H1 (cell line): Measurements from ENCODE around the gene NR0B2. TPM values are rescaled to one million over a fixed set of nuclear protein-coding genes. Genes with fewer than 3 reads are reported as not detected.

ENCODE experiments used
- CTCF ChIA-PET: fragments of 300-600 bp; sonication (Branson Sonifier 250); formaldehyde crosslinking; loops from one replicate; lab custom pipeline; 2021; ENCODE audit not compliant: partially characterized antibody; lab: Charles Lee
- POLR2A ChIA-PET: fragments of 300-600 bp; sonication (Branson Sonifier 250); formaldehyde crosslinking; loops from one replicate; lab custom pipeline; 2021; ENCODE audit warnings: inconsistent platforms; ENCODE audit not compliant: partially characterized antibody; lab: Charles Lee
- DNase-seq, 2 experiments: peaks; one replicate each; pipeline versions ENCODE4 v3.0.0 to v3.0.0-alpha.2; 2010 to 2022; ENCODE audit warnings: low spot score in 2 of 2, low read depth in 1 of 2, mixed read lengths in 1 of 2
- FAIRE-seq: peaks from 2 replicates; lab custom pipeline; 2011; peaks lifted over from hg19 to GRCh38; lab: Jason Lieb, UNC
- H2AFZ ChIP-seq: 2 replicates; pipeline ENCODE4 v1.8.1; 2012; ENCODE audit warnings: low read length, inconsistent platforms
- H2AK5ac ChIP-seq: 2 replicates; pipeline ENCODE4 v1.6.1; 2013; ENCODE audit warnings: low read depth, low read length
- H2BK120ac ChIP-seq: replicated peaks from 2 replicates; pipeline ENCODE3; 2013; ENCODE audit warnings: low read depth, low read length, inconsistent platforms
- H2BK12ac ChIP-seq: 2 replicates; pipeline ENCODE4 v1.6.1; 2013; ENCODE audit warnings: low read depth, low read length
- H2BK15ac ChIP-seq: 2 replicates; pipeline ENCODE4 v1.6.1; 2013; ENCODE audit warnings: low read length
- H2BK20ac ChIP-seq: 2 replicates; pipeline ENCODE4 v1.6.1; 2013; ENCODE audit warnings: low read length
- H2BK5ac ChIP-seq: 2 replicates; pipeline ENCODE4 v1.6.1; 2013; ENCODE audit warnings: low read depth, low read length
- H3K14ac ChIP-seq: 2 replicates; pipeline ENCODE4 v1.6.1; 2013; ENCODE audit warnings: inconsistent platforms; ENCODE audit not compliant: insufficient read length
- H3K18ac ChIP-seq: 2 replicates; pipeline ENCODE4 v1.6.1; 2013; ENCODE audit warnings: low read length; ENCODE audit errors: extremely low read depth
- H3K23ac ChIP-seq: 2 replicates; pipeline ENCODE4 v1.6.1; 2013; ENCODE audit warnings: inconsistent platforms; ENCODE audit not compliant: insufficient read length
- H3K23me2 ChIP-seq: 2 replicates; pipeline ENCODE4 v1.6.1; 2013; ENCODE audit warnings: low read depth, low read length
- H3K27ac ChIP-seq: 2 replicates; pipeline ENCODE4 v1.6.1; 2011; ENCODE audit warnings: low read depth, low read length, inconsistent platforms
- H3K27me3 ChIP-seq, 4 experiments: replicated peaks in 1 of 4; 1 replicate in 1 of 4; 2 replicates in 3 of 4; pipeline versions ENCODE4 v1.6.1 to v1.8.1; 2011 to 2013; ENCODE audit warnings: low read length in 3 of 4, mild to moderate bottlenecking in 3 of 4, inconsistent platforms in 2 of 4, mixed read lengths in 2 of 4, moderate library complexity in 1 of 4; ENCODE audit not compliant: control insufficient read depth in 3 of 4, insufficient read depth in 3 of 4; ENCODE audit errors: extremely low read depth in 1 of 4
- H3K36me3 ChIP-seq, 4 experiments: 2 replicates each; pipeline versions ENCODE4 v1.6.1 to v1.8.1; 2011 to 2013; ENCODE audit warnings: mild to moderate bottlenecking in 4 of 4, low read length in 3 of 4, moderate library complexity in 2 of 4, control low read depth in 1 of 4, inconsistent platforms in 1 of 4; ENCODE audit not compliant: insufficient read depth in 4 of 4, control insufficient read depth in 2 of 4
- H3K4ac ChIP-seq: replicated peaks from 2 replicates; pipeline ENCODE3; 2013; ENCODE audit warnings: low read length, low read depth, mixed read lengths, inconsistent platforms; ENCODE audit not compliant: insufficient read length
- H3K4me1 ChIP-seq, 4 experiments: replicated peaks in 1 of 4; 1 replicate in 1 of 4; 2 replicates in 3 of 4; pipeline versions ENCODE4 v1.6.1 to v1.8.1; 2011 to 2013; ENCODE audit warnings: low read length in 3 of 4, inconsistent platforms in 2 of 4, mixed read lengths in 1 of 4; ENCODE audit not compliant: insufficient read depth in 4 of 4, control insufficient read depth in 3 of 4
- H3K4me2 ChIP-seq, 2 experiments: 2 replicates each; pipeline versions ENCODE4 v1.6.1 to v1.8.1; 2011 to 2013; ENCODE audit warnings: low read depth in 2 of 2, low read length in 2 of 2, control low read depth in 1 of 2, inconsistent platforms in 1 of 2, mild to moderate bottlenecking in 1 of 2; ENCODE audit not compliant: insufficient read depth in 1 of 2
- H3K4me3 ChIP-seq, 4 experiments: fragments of 200-600, 300-600 bp in 1 of 4; sonication (generic), shearing (Covaris generic), sonication (Bioruptor Twin) in 1 of 4; 2 replicates each; pipeline versions ENCODE4 v1.5.1 to v1.8.1; 2011 to 2016; ENCODE audit warnings: low read length in 4 of 4, low read depth in 3 of 4, control low read depth in 2 of 4, inconsistent platforms in 2 of 4, mild to moderate bottlenecking in 2 of 4, mixed read lengths in 1 of 4, moderate library complexity in 1 of 4; ENCODE audit not compliant: insufficient read depth in 2 of 4; ENCODE audit errors: extremely low read depth in 1 of 4
- H3K56ac ChIP-seq: replicated peaks from 2 replicates; pipeline ENCODE3; 2013; ENCODE audit warnings: low read depth, mild to moderate bottlenecking, mixed read lengths, low read length, inconsistent platforms; ENCODE audit not compliant: insufficient read length
- H3K79me1 ChIP-seq: 2 replicates; pipeline ENCODE4 v1.6.1; 2013; ENCODE audit warnings: low read depth, low read length, control low read depth
- H3K79me2 ChIP-seq, 2 experiments: 2 replicates each; pipeline versions ENCODE4 v1.6.1 to v1.8.1; 2012 to 2013; ENCODE audit warnings: low read length in 2 of 2, mild to moderate bottlenecking in 2 of 2, inconsistent platforms in 1 of 2; ENCODE audit not compliant: insufficient read depth in 2 of 2, control insufficient read depth in 1 of 2
- H3K9ac ChIP-seq, 4 experiments: replicated peaks in 1 of 4; 1 replicate in 1 of 4; 2 replicates in 3 of 4; pipeline versions ENCODE4 v1.6.1 to v1.8.1; 2011 to 2013; ENCODE audit warnings: low read depth in 3 of 4, low read length in 3 of 4, control low read depth in 2 of 4, mild to moderate bottlenecking in 2 of 4, moderate library complexity in 2 of 4, inconsistent platforms in 1 of 4; ENCODE audit errors: extremely low read depth in 1 of 4
- H3K9me3 ChIP-seq, 2 experiments: 2 replicates each; pipeline versions ENCODE4 v1.6.1 to v1.8.1; 2012 to 2013; ENCODE audit warnings: mild to moderate bottlenecking in 2 of 2, moderate library complexity in 2 of 2, control low read depth in 1 of 2, inconsistent platforms in 1 of 2, low read depth in 1 of 2, low read length in 1 of 2, mixed read lengths in 1 of 2; ENCODE audit not compliant: insufficient read depth in 2 of 2
- H4K20me1 ChIP-seq, 2 experiments: replicated peaks in 1 of 2; 2 replicates each; pipeline versions ENCODE3 to v1.8.1; 2011 to 2013; ENCODE audit warnings: inconsistent platforms in 2 of 2, low read length in 2 of 2, mild to moderate bottlenecking in 1 of 2; ENCODE audit not compliant: insufficient read depth in 2 of 2, control insufficient read depth in 1 of 2
- H4K5ac ChIP-seq: 2 replicates; pipeline ENCODE4 v1.6.1; 2013; ENCODE audit warnings: low read length, low read depth, mixed read lengths, inconsistent platforms; ENCODE audit not compliant: insufficient read length
- H4K8ac ChIP-seq: 2 replicates; pipeline ENCODE4 v1.8.0; 2013; ENCODE audit warnings: mild to moderate bottlenecking, moderate library complexity, low read length, inconsistent platforms; ENCODE audit not compliant: insufficient read depth; ENCODE audit errors: extremely low read depth
- H4K91ac ChIP-seq: replicated peaks from 2 replicates; pipeline ENCODE3; 2013; ENCODE audit warnings: low read length, mixed read lengths, inconsistent platforms; ENCODE audit not compliant: insufficient read length
- CHD2 ChIP-seq: IDR thresholded peaks from 2 replicates; pipeline ENCODE4 v1.6.1; 2012; ENCODE audit warnings: low read length, improper control_type of control experiment
- CTBP2 ChIP-seq: IDR thresholded peaks from 2 replicates; pipeline ENCODE4 v1.7.0; 2011; ENCODE audit warnings: borderline replicate concordance, mild to moderate bottlenecking, moderate library complexity, mixed read lengths, low read length; ENCODE audit not compliant: insufficient read depth, insufficient read length
- EZH2 ChIP-seq: fragments of 200-600 bp; sonication (generic); IDR thresholded peaks from 2 replicates; pipeline ENCODE4 v1.7.1; 2012; ENCODE audit warnings: low read depth, mild to moderate bottlenecking, moderate library complexity, low read length, inconsistent platforms; ENCODE audit not compliant: severe bottlenecking
- GABPA ChIP-seq: IDR thresholded peaks from 2 replicates; pipeline ENCODE4 v1.6.1; 2011; ENCODE audit warnings: mild to moderate bottlenecking, low read length, moderate library complexity, borderline replicate concordance; ENCODE audit not compliant: insufficient read depth
- KDM5A ChIP-seq: fragments of 200-600 bp; IDR thresholded peaks from 2 replicates; pipeline ENCODE4 v1.7.1; 2012; ENCODE audit warnings: mild to moderate bottlenecking, low read length, inconsistent platforms, mixed read lengths
- NANOG ChIP-seq: IDR thresholded peaks from 2 replicates; pipeline ENCODE4 v1.6.1; 2011; ENCODE audit warnings: low read length, low read depth, mild to moderate bottlenecking, inconsistent platforms; ENCODE audit not compliant: insufficient read depth, poor library complexity, severe bottlenecking
- NRF1 ChIP-seq: IDR thresholded peaks from 2 replicates; pipeline ENCODE4 v1.6.1; 2011; ENCODE audit warnings: mild to moderate bottlenecking, low read depth, low read length, improper control_type of control experiment
- POLR2A ChIP-seq, 2 experiments: IDR thresholded peaks; 1 replicate in 1 of 2; 2 replicates in 1 of 2; pipeline ENCODE4 v1.6.1; 2011; ENCODE audit warnings: low read depth in 2 of 2, low read length in 2 of 2, mild to moderate bottlenecking in 2 of 2; ENCODE audit errors: control extremely low read depth in 1 of 2
- SP2 ChIP-seq: IDR thresholded peaks from 2 replicates; pipeline ENCODE4 v1.6.1; 2012; ENCODE audit warnings: mild to moderate bottlenecking, low read length, inconsistent platforms
- WGBS, 2 experiments: shearing (Covaris generic) in 1 of 2; methylation state at CpG; one replicate each; pipeline versions ENCODE4 v1.1.6 to v1.1.7; 2013 to 2015; ENCODE audit warnings: low lambda C conversion rate in 2 of 2, mixed read lengths in 2 of 2, inconsistent platforms in 1 of 2, low coverage in 1 of 2, missing lambda C conversion rate in 1 of 2; ENCODE audit not compliant: insufficient replicate concordance in 2 of 2, insufficient coverage in 1 of 2, insufficient read length in 1 of 2; ENCODE audit errors: extremely low coverage in 1 of 2, missing lambda C conversion rate in 1 of 2; 5-methylcytosine and 5-hydroxymethylcytosine counted together
- polyA plus RNA-seq, 7 experiments: library from polyadenylated mRNA; depleted of rRNA in 3 of 7; stranded (reverse) in 5 of 7; unstranded in 2 of 7; fragments of >200 nt in 5 of 7; fragments of 200-250 nt in 2 of 7; gene quantifications; 1 replicate in 5 of 7; 2 replicates in 1 of 7; 4 replicates in 1 of 7; pipeline versions ENCODE4 v1.2.1 to v1.2.3, GENCODE V29; 2011 to 2013; ENCODE audit warnings: missing spikeins in 2 of 7, mixed read lengths in 2 of 7
- total RNA-seq: library from RNA; stranded (reverse); fragmentation: NEBNext Ultra II Directional; extraction: Animal tissue kit (Norgen Biotek cat#: 25700); gene quantifications from 2 replicates; pipeline ENCODE4 v1.2.1, GENCODE V29; 2021

Gene NR0B2
- total and polyA plus RNA-seq, 2 of the 8 experiments (the other 6 are each of a cell fraction or from before 2014, with no cell fraction given), result not detected

DNA sequence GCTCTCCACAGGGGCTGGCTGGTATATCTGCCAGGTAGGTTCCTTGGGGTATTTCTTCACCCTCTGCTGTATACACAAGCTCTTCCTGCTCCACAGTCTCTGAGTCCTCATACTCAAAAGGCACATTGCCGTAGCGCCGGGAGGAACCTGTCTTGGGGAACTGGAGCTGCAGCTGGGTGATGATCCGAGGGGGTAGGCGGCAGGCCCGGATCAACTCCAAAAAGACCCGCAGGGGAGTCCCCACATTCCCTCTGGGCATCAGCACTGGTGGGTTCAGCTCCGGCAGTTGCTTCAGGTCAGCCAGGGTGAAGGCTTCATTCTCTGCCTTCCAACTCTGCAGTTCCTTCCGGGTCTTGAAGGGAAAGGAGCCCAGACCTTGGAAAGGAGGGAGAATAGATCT is 16.4 kb downstream of the NR0B2 start:
- no peak for TF ChIP-seq CHD2
- TF ChIP-seq SP2, result no peak
- TF ChIP-seq NANOG, result no peak
- no peak for TF ChIP-seq GABPA
- TF ChIP-seq CTBP2, result no peak
- no peak for TF ChIP-seq KDM5A
- no peak for TF ChIP-seq EZH2
- TF ChIP-seq POLR2A (IDR thresholded peaks at IDR 0.05; ENCODE audit: control extremely low read depth in 1 of 2, low read depth in 2 of 2, low read length in 2 of 2), result no peak
- TF ChIP-seq NRF1, result no peak
- Histone ChIP-seq H3K23me2 (peaks cover 8% of the 10 kb centered on the region), H3K4ac (no peak overlapping the region), H3K18ac (no peak overlapping the region), H4K8ac (no peak overlapping the region), H2BK5ac (no peak overlapping the region), H2BK12ac (no peak overlapping the region), H3K9ac (no peak overlapping the region), H3K79me1 (peaks cover 7% of the 10 kb centered on the region; the same call in 1 of the 2 replicates), H3K27ac (no peak overlapping the region), H4K20me1 (peaks cover 2 to 6% of the 10 kb centered on the region in 2 experiments), H3K14ac (no peak overlapping the region), H2AFZ (no peak overlapping the region), H3K23ac (no peak overlapping the region), H3K9me3 (no peaks in the 10 kb centered on the region), H3K4me2 (no peak overlapping the region), H3K4me3 (no peak overlapping the region), H4K5ac (no peak overlapping the region), H2AK5ac (no peak overlapping the region), H3K56ac (no peak overlapping the region), H2BK15ac (no peak overlapping the region), H3K79me2 (peaks cover 6 to 16% of the 10 kb centered on the region in 2 experiments), H2BK20ac (no peak overlapping the region), H3K27me3 (no peaks in the 10 kb centered on the region), H4K91ac (no peak overlapping the region), H3K4me1 (peaks cover 0 to 8% (median 3%) of the 10 kb centered on the region in 4 experiments; a peak in 3 of 7 replicates), H2BK120ac (no peak overlapping the region), H3K36me3 (peaks cover 8 to 29% (median 13%) of the 10 kb centered on the region in 4 experiments; a peak in 7 of 8 replicates)
- WGBS, 2 experiments, result 93% methylated on average over 9 of the region's 9 CpGs; no CpG with 5 or more reads in 1 of the 2 experiments
- ChIA-PET CTCF (interaction anchor here (0.6 to 4.9 kb wide), 3 partner anchors 9 to 1410 kb away, joined by 3 to 27 read pairs (median 3); partner anchors contain the start of gene GPN2), POLR2A (interaction anchor here (0.6 to 4.1 kb wide), 4 partner anchors 8 to 359 kb away, joined by 3 to 66 read pairs (median 3); partner anchors contain the start of gene GPN2)
- FAIRE-seq (no peak), DNase-seq (no peak)
